GM06990 (cell line): Measurements from ENCODE around the gene BACE2.

Experiments used
- DNase-seq: peaks from one replicate; pipeline ENCODE4 v3.0.0-alpha.2; 2011; ENCODE audit not compliant: insufficient read length; ENCODE audit errors: extremely low read depth
- H3K27me3 ChIP-seq: replicated peaks from 2 replicates; pipeline ENCODE4 v1.6.0; 2011; ENCODE audit warnings: low read length; ENCODE audit not compliant: control insufficient read depth, insufficient read depth
- H3K36me3 ChIP-seq: 2 replicates; pipeline ENCODE4 v1.5.1; 2011; ENCODE audit warnings: low read length; ENCODE audit not compliant: control insufficient read depth, insufficient read depth
- H3K4me3 ChIP-seq: replicated peaks from 2 replicates; pipeline ENCODE4 v1.5.1; 2011; ENCODE audit warnings: low read depth, mild to moderate bottlenecking, control low read depth, low read length
- CTCF ChIP-seq: IDR thresholded peaks from 2 replicates; pipeline ENCODE4 v1.5.1; 2011; ENCODE audit warnings: low read length, control low read depth, mild to moderate bottlenecking, inconsistent platforms; ENCODE audit not compliant: insufficient read depth, poor library complexity, severe bottlenecking

Gene BACE2

GRCh38 chr21:41280115-41280919 lies 112.4 kb downstream of the BACE2 start:
- TF ChIP-seq CTCF = no peak
- Histone ChIP-seq H3K36me3 (no peaks in the 10 kb centered on the region), H3K27me3 (peaks cover 2% of the 10 kb centered on the region), H3K4me3 (no peak overlapping the region)
- DNase-seq = no peak

- DNase-seq = no peak
- peaks cover 2% of the 10 kb centered on the region for H3K27me3 ChIP-seq
Observed at GRCh38 chr21:41282412-41282811, 114.5 kb downstream of the BACE2 start.

GRCh38 chr21:41283211-41283818 lies 115.4 kb downstream of the BACE2 start:
- TF ChIP-seq CTCF = peak; percentile 71
- H3K36me3 ChIP-seq = no peaks in the 10 kb centered on the region
- no peak overlapping the region for H3K4me3 ChIP-seq
- H3K27me3 ChIP-seq = peaks cover 2% of the 10 kb centered on the region
- peak; percentile 12 for DNase-seq

More at GRCh38 chr21:41282412-41282811, 114.5 kb downstream of the BACE2 start:
- no peak for TF ChIP-seq CTCF
- Histone ChIP-seq H3K36me3 (no peaks in the 10 kb centered on the region), H3K4me3 (no peak overlapping the region)

- TF ChIP-seq CTCF = no peak
- no peak for DNase-seq
- Histone ChIP-seq H3K27me3 (no peaks in the 10 kb centered on the region), H3K4me3 (no peak overlapping the region), H3K36me3 (no peaks in the 10 kb centered on the region)
Observed at GRCh38 chr21:41289431-41289830, 121.5 kb downstream of the BACE2 start.

GRCh38 chr21:41290106-41290799 lies 122.3 kb downstream of the BACE2 start:
- Histone ChIP-seq H3K27me3 (no peaks in the 10 kb centered on the region), H3K4me3 (no peak overlapping the region), H3K36me3 (no peaks in the 10 kb centered on the region)
- DNase-seq = no peak
- TF ChIP-seq CTCF = no peak
